ENCODE data around the gene HNRNPA3. TPM values are rescaled to one million over a fixed set of nuclear protein-coding genes. Genes with fewer than 3 reads are reported as not detected.

HNRNPA3 gene
- total and polyA plus RNA-seq, 2 of the 13 experiments (the other 11 are each of a cell fraction or from before 2014, with no cell fraction given): 73.3 to 97.7 TPM

DNA sequence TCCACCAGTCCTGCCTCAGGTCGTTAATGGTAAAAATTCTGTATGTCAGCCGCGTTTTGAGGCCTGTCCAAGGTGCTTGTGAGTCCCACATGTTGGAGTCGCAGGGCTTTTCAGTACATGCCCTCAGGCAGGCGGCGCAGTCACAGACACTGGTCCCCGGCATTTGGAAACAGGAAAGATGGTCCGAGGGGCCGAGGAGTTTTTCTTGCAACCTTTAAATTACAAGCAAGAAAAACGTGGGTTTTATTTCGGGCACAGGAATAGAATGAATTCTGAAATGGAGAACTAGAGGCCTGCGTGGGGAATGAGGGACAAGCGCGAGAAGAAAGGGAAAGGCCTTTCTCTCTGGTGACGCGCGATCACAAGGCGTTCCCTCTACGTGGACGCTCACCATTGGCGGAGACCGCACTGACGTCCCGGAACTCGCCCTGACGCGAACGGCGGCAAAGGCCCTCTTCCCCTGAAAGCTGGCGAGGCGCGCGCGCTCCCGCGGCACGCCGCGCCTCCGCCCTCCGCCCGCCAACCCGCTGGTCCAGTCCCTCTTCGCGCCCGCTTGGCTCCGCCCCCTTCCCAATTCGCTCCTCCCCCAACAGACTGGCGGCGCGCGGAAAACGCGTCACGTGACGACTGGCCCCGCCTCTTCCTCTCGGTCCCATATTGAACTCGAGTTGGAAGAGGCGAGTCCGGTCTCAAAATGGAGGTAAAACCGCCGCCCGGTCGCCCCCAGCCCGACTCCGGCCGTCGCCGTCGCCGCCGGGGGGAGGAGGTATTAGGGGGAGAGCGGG, at the start of gene HNRNPA3 (continued):
- TF ChIP-seq DNMT3B (CRISPR knock-in tag; conservative IDR thresholded peaks at IDR 0.05) (no peak), EZH2 (conservative IDR thresholded peaks at IDR 0.05; ENCODE audit: low read depth, low read length) (no peak), ZNF337 (CRISPR knock-in tag; IDR thresholded peaks at IDR 0.05; ENCODE audit: borderline replicate concordance, low read depth) (no peak), SALL2 (CRISPR knock-in tag; IDR thresholded peaks at IDR 0.05) (peak; percentile 21), ZNF138 (CRISPR knock-in tag; IDR thresholded peaks at IDR 0.05; ENCODE audit: low read depth) (0 out of 2 replicates have a peak, but pooled peaks have one; percentile 91), REL (CRISPR knock-in tag; conservative IDR thresholded peaks at IDR 0.05) (no peak; the same call in 1 of the 2 replicates), ZNF83 (CRISPR knock-in tag; IDR thresholded peaks at IDR 0.05; ENCODE audit: borderline replicate concordance) (0 out of 2 replicates have a peak, but pooled peaks have one; percentile 45), ZNF7 (CRISPR knock-in tag; IDR thresholded peaks at IDR 0.05) (peak; percentile 30; the same call in 1 of the 2 replicates), ZNF180 (CRISPR knock-in tag; IDR thresholded peaks at IDR 0.05; ENCODE audit: borderline replicate concordance, low read depth) (peak; percentile 73; the same call in 1 of the 2 replicates), GTF3A (CRISPR knock-in tag; conservative IDR thresholded peaks at IDR 0.05) (no peak), ZNF780A (CRISPR knock-in tag; IDR thresholded peaks at IDR 0.05) (no peak; the same call in 1 of the 2 replicates), SALL1 (CRISPR knock-in tag; IDR thresholded peaks at IDR 0.05) (peak; percentile 69; the same call in 1 of the 2 replicates), FIP1L1 (IDR thresholded peaks at IDR 0.05; ENCODE audit: borderline replicate concordance, insufficient read depth, low read depth, low read length) (no peak), ZFYVE20 (CRISPR knock-in tag; IDR thresholded peaks at IDR 0.05; ENCODE audit: borderline replicate concordance, low read depth) (no peak), ZNF746 (CRISPR knock-in tag; IDR thresholded peaks at IDR 0.05) (peak; percentile 42; the same call in 1 of the 2 replicates), SP1 (IDR thresholded peaks at IDR 0.05) (no peak), SP1 (CRISPR knock-in tag; IDR thresholded peaks at IDR 0.05) (peak; percentile 99), NR2F2 (IDR thresholded peaks at IDR 0.05; ENCODE audit: borderline replicate concordance, low read depth) (peak; percentile 50; the same call in 1 of the 2 replicates), TBL1XR1 (IDR thresholded peaks at IDR 0.05; ENCODE audit: borderline replicate concordance, low read length, partially characterized antibody) (peak; percentile 14), ZNF205 (CRISPR knock-in tag; IDR thresholded peaks at IDR 0.05) (peak; percentile 34; the same call in 1 of the 2 replicates), MTA1 (CRISPR knock-in tag; IDR thresholded peaks at IDR 0.05; ENCODE audit: borderline replicate concordance) (no peak)
- TF ChIP-seq, protein P1, sequence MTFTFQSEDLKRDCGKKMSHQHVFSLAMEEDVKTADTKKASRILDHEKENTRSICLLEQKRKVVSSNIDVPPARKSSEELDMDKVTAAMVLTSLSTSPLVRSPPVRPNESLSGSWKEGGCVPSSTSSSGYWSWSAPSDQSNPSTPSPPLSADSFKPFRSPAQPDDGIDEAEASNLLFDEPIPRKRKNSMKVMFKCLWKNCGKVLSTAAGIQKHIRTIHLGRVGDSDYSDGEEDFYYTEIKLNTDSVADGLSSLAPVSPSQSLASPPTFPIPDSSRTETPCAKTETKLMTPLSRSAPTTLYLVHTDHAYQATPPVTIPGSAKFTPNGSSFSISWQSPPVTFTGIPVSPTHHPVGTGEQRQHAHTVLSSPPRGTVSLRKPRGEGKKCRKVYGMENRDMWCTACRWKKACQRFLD (CRISPR knock-in tag; IDR thresholded peaks at IDR 0.05; ENCODE audit: borderline replicate concordance): no peak; the same call in 1 of the 2 replicates
- TF ChIP-seq, protein P2, sequence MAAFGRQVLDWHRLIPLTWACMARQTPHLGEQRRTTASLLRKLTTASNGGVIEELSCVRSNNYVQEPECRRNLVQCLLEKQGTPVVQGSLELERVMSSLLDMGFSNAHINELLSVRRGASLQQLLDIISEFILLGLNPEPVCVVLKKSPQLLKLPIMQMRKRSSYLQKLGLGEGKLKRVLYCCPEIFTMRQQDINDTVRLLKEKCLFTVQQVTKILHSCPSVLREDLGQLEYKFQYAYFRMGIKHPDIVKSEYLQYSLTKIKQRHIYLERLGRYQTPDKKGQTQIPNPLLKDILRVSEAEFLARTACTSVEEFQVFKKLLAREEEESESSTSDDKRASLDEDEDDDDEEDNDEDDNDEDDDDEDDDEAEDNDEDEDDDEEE (CRISPR knock-in tag; IDR thresholded peaks at IDR 0.05): peak; percentile 72; the same call in 1 of the 2 replicates
- TF ChIP-seq, protein P3, sequence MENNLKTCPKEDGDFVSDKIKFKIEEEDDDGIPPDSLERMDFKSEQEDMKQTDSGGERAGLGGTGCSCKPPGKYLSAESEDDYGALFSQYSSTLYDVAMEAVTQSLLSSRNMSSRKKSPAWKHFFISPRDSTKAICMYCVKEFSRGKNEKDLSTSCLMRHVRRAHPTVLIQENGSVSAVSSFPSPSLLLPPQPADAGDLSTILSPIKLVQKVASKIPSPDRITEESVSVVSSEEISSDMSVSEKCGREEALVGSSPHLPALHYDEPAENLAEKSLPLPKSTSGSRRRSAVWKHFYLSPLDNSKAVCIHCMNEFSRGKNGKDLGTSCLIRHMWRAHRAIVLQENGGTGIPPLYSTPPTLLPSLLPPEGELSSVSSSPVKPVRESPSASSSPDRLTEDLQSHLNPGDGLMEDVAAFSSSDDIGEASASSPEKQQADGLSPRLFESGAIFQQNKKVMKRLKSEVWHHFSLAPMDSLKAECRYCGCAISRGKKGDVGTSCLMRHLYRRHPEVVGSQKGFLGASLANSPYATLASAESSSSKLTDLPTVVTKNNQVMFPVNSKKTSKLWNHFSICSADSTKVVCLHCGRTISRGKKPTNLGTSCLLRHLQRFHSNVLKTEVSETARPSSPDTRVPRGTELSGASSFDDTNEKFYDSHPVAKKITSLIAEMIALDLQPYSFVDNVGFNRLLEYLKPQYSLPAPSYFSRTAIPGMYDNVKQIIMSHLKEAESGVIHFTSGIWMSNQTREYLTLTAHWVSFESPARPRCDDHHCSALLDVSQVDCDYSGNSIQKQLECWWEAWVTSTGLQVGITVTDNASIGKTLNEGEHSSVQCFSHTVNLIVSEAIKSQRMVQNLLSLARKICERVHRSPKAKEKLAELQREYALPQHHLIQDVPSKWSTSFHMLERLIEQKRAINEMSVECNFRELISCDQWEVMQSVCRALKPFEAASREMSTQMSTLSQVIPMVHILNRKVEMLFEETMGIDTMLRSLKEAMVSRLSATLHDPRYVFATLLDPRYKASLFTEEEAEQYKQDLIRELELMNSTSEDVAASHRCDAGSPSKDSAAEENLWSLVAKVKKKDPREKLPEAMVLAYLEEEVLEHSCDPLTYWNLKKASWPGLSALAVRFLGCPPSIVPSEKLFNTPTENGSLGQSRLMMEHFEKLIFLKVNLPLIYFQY (CRISPR knock-in tag; IDR thresholded peaks at IDR 0.05; ENCODE audit: borderline replicate concordance): no peak

Data from HepG2 (cell line).